ENCODE results near the gene DUSP16.

The DUSP16 gene

DNA sequence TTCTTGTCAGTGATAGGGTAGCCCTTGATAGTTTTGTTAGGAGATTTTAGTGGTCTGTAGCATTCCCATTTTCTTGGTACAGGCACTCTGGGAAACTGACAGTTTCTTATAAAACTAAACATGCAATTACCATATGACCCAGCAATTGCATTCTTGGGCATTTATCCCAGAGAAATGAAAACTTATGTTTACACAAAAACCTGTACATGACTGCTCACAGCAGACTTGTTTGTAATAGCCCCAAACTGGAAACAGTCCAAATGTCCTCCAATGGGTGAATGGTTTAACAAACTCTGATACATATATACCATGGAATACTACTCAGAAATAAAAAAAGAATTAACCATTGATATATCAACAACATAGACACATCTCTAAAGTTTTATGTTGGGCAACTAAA, 130.3 kb downstream of the DUSP16 start:
- H3K4me3 ChIP-seq, result no peak overlapping the region
- peaks cover 0 to 37% (median 9%) of the 10 kb centered on the region in 4 donors for H3K4me1 ChIP-seq
- intact Hi-C loops (cut with DNase I; ENCODE audit: low total_unique reads), result no loop called here
- H3K9me3 ChIP-seq, result no peaks in the 10 kb centered on the region
- H3K27me3 ChIP-seq, result no peaks in the 10 kb centered on the region
- no peak overlapping the region for H3K27ac ChIP-seq
- H3K36me3 ChIP-seq, result peaks cover 0 to 9% (median 0%) of the 10 kb centered on the region in 3 donors
- DNase-seq, result no peak
- TF ChIP-seq, protein P1, sequence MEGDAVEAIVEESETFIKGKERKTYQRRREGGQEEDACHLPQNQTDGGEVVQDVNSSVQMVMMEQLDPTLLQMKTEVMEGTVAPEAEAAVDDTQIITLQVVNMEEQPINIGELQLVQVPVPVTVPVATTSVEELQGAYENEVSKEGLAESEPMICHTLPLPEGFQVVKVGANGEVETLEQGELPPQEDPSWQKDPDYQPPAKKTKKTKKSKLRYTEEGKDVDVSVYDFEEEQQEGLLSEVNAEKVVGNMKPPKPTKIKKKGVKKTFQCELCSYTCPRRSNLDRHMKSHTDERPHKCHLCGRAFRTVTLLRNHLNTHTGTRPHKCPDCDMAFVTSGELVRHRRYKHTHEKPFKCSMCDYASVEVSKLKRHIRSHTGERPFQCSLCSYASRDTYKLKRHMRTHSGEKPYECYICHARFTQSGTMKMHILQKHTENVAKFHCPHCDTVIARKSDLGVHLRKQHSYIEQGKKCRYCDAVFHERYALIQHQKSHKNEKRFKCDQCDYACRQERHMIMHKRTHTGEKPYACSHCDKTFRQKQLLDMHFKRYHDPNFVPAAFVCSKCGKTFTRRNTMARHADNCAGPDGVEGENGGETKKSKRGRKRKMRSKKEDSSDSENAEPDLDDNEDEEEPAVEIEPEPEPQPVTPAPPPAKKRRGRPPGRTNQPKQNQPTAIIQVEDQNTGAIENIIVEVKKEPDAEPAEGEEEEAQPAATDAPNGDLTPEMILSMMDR (IDR thresholded peaks at IDR 0.05), result no peak

DNA sequence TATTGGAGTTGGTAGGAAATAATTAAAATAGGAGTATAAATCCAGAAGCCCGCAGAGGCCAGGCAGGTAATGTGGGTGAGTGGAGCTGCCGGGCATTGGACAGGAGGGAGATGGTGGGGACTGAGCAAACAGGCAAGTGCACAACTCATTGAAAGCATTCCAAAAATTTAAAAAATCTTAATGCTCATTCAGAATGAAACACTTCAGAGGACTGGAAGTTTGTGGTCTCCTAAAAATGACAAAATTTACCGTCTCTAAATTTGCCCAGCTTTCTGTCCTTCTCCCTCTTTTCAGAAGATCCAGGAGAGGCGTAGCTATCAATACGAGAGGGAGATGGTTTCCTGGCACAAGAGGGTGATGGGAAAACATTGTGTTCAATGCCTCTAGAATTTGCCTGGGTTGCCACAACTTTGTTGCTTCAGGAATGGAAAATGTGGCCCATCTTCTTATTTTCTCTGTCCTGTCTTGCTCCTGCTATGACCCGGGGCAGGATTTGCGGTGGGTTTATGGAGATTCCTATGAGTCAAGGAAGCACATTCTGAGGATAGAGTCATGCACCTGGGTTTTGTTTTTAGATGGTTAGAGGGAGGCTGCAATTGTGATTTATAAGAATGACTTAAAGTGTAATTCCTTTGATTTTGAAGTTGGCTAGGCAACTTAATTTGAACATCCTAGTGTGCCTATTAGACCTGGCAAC, 133.6 kb downstream of the DUSP16 start:
- Histone ChIP-seq H3K4me3 (no peak overlapping the region), H3K9me3 (peaks cover 0 to 8% (median 0%) of the 10 kb centered on the region in 3 donors), H3K4me1 (peaks cover 0 to 59% (median 22%) of the 10 kb centered on the region in 4 donors), H3K27ac (no peak overlapping the region), H3K27me3 (no peaks in the 10 kb centered on the region), H3K36me3 (no peaks in the 10 kb centered on the region)
- no peak for DNase-seq
- intact Hi-C loops (cut with DNase I; ENCODE audit: low total_unique reads), result no loop called here
- TF ChIP-seq, protein P1 (IDR thresholded peaks at IDR 0.05), result no peak

DNA sequence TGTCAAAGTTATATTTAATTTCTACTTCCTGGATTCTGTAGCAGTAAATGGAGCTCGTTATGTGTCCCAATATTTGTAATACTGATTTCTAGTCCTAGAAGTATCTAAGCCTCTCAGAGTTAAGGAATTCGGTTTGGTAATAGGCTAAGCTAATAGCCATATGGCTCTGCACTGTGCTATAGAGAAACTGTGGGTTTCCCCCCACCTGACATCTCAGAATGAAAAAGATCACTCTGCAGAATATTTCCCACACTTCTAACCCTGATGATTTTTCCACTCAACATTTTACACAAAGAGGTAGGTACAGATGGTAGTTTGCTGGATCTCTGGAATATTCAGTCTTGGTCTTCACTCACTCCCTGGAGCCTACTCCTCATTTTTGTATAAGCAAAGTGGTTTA, 134.6 kb downstream of the DUSP16 start:
- TF ChIP-seq, protein P1 (IDR thresholded peaks at IDR 0.05), result no peak
- no peak overlapping the region for H3K27ac ChIP-seq

DNA sequence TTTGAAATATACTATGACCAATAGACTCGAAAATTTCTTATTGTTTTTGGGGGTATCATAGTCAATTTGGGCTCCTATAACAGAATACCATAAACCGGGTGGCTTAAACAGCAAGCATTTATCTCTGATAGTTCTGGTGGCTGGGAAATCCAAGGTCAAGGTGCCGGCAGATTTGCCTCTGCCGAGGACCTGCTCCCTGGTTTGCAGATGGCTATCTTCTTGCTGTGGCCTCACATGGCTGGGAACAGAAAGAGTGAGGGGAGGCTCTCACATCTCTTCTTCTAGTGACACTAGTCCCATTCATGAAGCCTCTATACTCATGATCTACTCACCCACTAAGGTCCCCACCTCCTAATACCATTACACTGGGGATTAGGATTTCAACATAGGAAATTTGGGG, 135.1 kb downstream of the DUSP16 start:
- TF ChIP-seq, protein P1 (IDR thresholded peaks at IDR 0.05), result no peak
- intact Hi-C loops (cut with DNase I; ENCODE audit: low total_unique reads), result no loop called here
- H3K27ac ChIP-seq, result no peak overlapping the region

More for the DNA sequence above, 134.6 kb downstream of the DUSP16 start:
- Histone ChIP-seq H3K9me3 (peaks cover 0 to 17% (median 3%) of the 10 kb centered on the region in 3 donors), H3K4me3 (no peak overlapping the region), H3K36me3 (no peaks in the 10 kb centered on the region), H3K27me3 (no peaks in the 10 kb centered on the region), H3K4me1 (peaks cover 0 to 57% (median 19%) of the 10 kb centered on the region in 4 donors)
- no peak for DNase-seq
- intact Hi-C loops (cut with DNase I; ENCODE audit: low total_unique reads), result no loop called here

DNA sequence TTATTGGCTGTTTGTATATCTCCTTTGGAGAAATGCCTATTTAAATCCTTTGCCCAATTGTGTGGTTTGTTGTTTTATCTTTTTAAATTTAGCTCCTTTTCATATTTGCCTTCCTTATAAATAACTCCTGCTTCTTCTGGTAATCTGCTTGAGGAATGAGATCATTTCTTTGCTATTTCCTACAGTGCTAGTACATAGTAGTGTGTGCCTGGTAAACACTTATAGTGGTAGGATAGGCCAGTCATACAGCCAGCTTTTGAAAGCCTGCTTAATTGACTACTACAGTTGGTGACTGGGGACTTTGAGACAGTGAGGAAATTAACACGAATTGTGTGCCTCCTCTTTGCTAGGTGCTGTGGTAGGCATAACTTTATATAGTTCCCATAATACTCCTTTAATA, 137.0 kb downstream of the DUSP16 start:
- DNase-seq, result no peak
- Histone ChIP-seq H3K9me3 (peaks cover 0 to 20% (median 3%) of the 10 kb centered on the region in 3 donors), H3K4me1 (peaks cover 0 to 44% (median 15%) of the 10 kb centered on the region in 4 donors), H3K27ac (peak overlapping the region; percentile 16 to 30), H3K4me3 (no peak overlapping the region), H3K36me3 (no peaks in the 10 kb centered on the region), H3K27me3 (no peaks in the 10 kb centered on the region)
- intact Hi-C loops (cut with DNase I; ENCODE audit: low total_unique reads), result no loop called here
- TF ChIP-seq, protein P1 (IDR thresholded peaks at IDR 0.05), result no peak

More for the DNA sequence above, 135.1 kb downstream of the DUSP16 start:
- no peaks in the 10 kb centered on the region for H3K27me3 ChIP-seq
- DNase-seq, result no peak
- no peaks in the 10 kb centered on the region for H3K36me3 ChIP-seq
- H3K4me1 ChIP-seq, result peaks cover 0 to 53% (median 15%) of the 10 kb centered on the region in 4 donors
- no peak overlapping the region for H3K4me3 ChIP-seq
- H3K9me3 ChIP-seq, result peaks cover 0 to 20% (median 3%) of the 10 kb centered on the region in 3 donors
